ENCODE results near the gene FOXJ1. TPM values are rescaled to one million over a fixed set of nuclear protein-coding genes. Genes with fewer than 3 reads are reported as not detected.
A peak's percentile ranks its signal among the peaks of the same experiment; 100 is the strongest.

Gene FOXJ1
- total and polyA plus RNA-seq, 4 experiments from 2014 or later: 0.19 to 0.20 TPM; not detected in 2

DNA sequence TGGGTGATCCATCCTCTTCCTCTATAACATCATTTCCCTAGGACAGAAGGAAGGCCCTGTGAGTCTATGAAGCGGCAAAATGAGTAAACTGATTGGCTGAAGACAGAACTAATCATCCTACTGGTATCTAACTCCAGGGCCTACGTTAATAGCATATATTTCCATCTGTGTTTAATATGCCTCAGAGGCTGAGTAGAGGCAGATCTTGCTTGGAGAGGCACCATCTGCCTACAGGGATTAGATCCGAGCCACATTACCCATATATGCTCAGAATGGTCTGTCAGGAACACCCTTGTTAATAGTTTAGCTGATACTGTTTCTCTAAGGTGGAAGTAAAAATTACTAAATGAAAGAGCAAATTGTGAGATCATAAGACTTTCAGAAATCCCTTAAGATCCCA lies 13.2 kb upstream of the FOXJ1 start:
- Mint-ChIP-seq H3K4me3 (no peak overlapping the region), H3K27ac (peak overlapping the region; percentile 47 to 79 (median 75))

DNA sequence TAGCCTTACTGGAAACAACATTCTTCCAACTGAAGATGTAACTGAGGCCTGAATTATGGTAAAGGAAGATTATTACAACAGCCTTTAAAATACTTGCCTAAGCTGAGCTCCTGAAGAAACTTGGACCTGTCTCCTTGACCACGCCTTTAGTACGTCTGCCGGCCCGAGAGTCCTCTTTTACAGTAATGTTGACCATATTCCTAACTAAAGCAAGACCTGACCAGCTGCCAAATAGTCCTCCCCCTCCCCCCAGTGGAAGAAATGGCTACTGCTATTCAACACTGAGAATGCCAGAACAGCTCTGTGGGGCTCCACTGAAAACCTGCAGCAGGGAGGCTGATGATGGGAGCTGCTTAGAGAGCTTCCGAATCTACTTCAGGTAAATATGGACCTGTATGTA lies 12.6 kb upstream of the FOXJ1 start:
- Mint-ChIP-seq H3K27me3 (no peaks in the 10 kb centered on the region), H3K4me1 (peaks cover 29 to 49% (median 35%) of the 10 kb centered on the region in 4 donors), H3K4me3 (no peak overlapping the region), H3K27ac (peak overlapping the region in 6 of 7 donors; percentile 22 to 79 (median 65)), H3K36me3 (peaks cover 48 to 66% of the 10 kb centered on the region in 2 donors), H3K9me3 (peaks cover 0 to 2% (median 0%) of the 10 kb centered on the region in 8 donors)
- H3K4me1 ChIP-seq (ENCODE audit: insufficient read depth, low read length): peaks cover 24% of the 10 kb centered on the region
- POLR2A ChIA-PET (ENCODE audit: partially characterized antibody): interaction anchor here (1.1 to 8.1 kb wide), 7 partner anchors 11 to 116 kb away, joined by 3 to 91 read pairs (median 18); partner anchors contain the start of genes FOXJ1 and UBALD2
- H3K9me3 ChIP-seq (ENCODE audit: control insufficient read depth in 1 of 2, low read length in 2 of 2): no peaks in the 10 kb centered on the region
- CTCF ChIA-PET (ENCODE audit: partially characterized antibody): interaction anchor here (0.8 to 18.1 kb wide), 5 partner anchors 25 to 140 kb away, joined by 3 to 214 read pairs (median 9); no protein-coding TSS in a partner anchor
- no peak for DNase-seq
- H3K36me3 ChIP-seq (ENCODE audit: insufficient read depth, low read length): peaks cover 27% of the 10 kb centered on the region
- H3K27me3 ChIP-seq (ENCODE audit: insufficient read depth, low read length): no peaks in the 10 kb centered on the region
- H3K4me3 ChIP-seq (ENCODE audit: low read length in 2 of 2): no peak overlapping the region
- intact Hi-C loops (cut with micrococcal nuclease): no loop called here
- H3K27ac ChIP-seq (ENCODE audit: low read depth, low read length): no peak overlapping the region

More for the DNA sequence above, 13.2 kb upstream of the FOXJ1 start:
- CTCF ChIA-PET (ENCODE audit: partially characterized antibody): interaction anchor here (0.8 to 18.1 kb wide), 5 partner anchors 25 to 140 kb away, joined by 3 to 214 read pairs (median 9); no protein-coding TSS in a partner anchor
- H3K27me3 Mint-ChIP-seq: no peaks in the 10 kb centered on the region
- peaks cover 24% of the 10 kb centered on the region for H3K4me1 ChIP-seq (ENCODE audit: insufficient read depth, low read length)
- H3K27me3 ChIP-seq (ENCODE audit: insufficient read depth, low read length): no peaks in the 10 kb centered on the region
- H3K36me3 ChIP-seq (ENCODE audit: insufficient read depth, low read length): peaks cover 31% of the 10 kb centered on the region
- intact Hi-C loops (cut with micrococcal nuclease): no loop called here
- DNase-seq: no peak
- no peaks in the 10 kb centered on the region for H3K9me3 ChIP-seq (ENCODE audit: control insufficient read depth in 1 of 2, low read length in 2 of 2)
- H3K9me3 Mint-ChIP-seq: peaks cover 0 to 2% (median 0%) of the 10 kb centered on the region in 8 donors
- H3K4me1 Mint-ChIP-seq: peaks cover 26 to 44% (median 34%) of the 10 kb centered on the region in 4 donors
- POLR2A ChIA-PET (ENCODE audit: partially characterized antibody): interaction anchor here (1.1 to 8.1 kb wide), 4 partner anchors 11 to 111 kb away, joined by 4 to 91 read pairs (median 43); partner anchors contain the start of genes FOXJ1 and UBALD2
- no peak overlapping the region for H3K4me3 ChIP-seq (ENCODE audit: low read length in 2 of 2)
- no peak overlapping the region for H3K27ac ChIP-seq (ENCODE audit: low read depth, low read length)
- H3K36me3 Mint-ChIP-seq: peaks cover 51 to 69% of the 10 kb centered on the region in 2 donors

DNA sequence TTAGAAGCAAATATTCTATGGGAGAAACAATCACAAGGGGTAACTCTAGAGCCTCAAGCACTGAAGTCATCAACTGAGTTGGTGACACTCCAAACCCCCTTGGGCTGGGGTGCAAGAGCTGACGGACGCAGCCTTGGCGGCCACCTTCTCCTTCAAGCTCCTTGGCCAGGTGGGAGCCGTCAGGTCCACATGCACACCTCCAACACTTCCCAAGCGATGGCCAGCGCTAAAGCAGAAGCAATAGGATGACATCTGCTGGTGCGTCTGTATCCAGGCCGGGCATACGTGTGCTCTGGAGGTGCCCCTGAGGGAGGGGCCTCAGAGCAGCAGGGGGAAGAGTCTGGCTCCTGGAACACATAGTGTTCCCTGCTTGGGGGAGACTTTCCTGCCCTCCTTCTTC lies 12.2 kb upstream of the FOXJ1 start:
- Histone ChIP-seq H3K4me3 (ENCODE audit: low read length in 2 of 2) (no peak overlapping the region), H3K9me3 (ENCODE audit: control insufficient read depth in 1 of 2, low read length in 2 of 2) (no peaks in the 10 kb centered on the region), H3K27ac (ENCODE audit: low read depth, low read length) (no peak overlapping the region), H3K36me3 (ENCODE audit: insufficient read depth, low read length) (peaks cover 22% of the 10 kb centered on the region), H3K27me3 (ENCODE audit: insufficient read depth, low read length) (no peaks in the 10 kb centered on the region), H3K4me1 (ENCODE audit: insufficient read depth, low read length) (peaks cover 24% of the 10 kb centered on the region)
- POLR2A ChIA-PET (ENCODE audit: partially characterized antibody): interaction anchor here (1.1 to 8.1 kb wide), 10 partner anchors 10 to 117 kb away, joined by 3 to 91 read pairs (median 10); partner anchors contain the start of genes FOXJ1 and UBALD2
- intact Hi-C loops (cut with micrococcal nuclease): no loop called here
- Mint-ChIP-seq H3K36me3 (peaks cover 45 to 62% of the 10 kb centered on the region in 2 donors), H3K4me3 (no peak overlapping the region), H3K4me1 (peaks cover 29 to 51% (median 35%) of the 10 kb centered on the region in 4 donors), H3K9me3 (peaks cover 0 to 2% (median 0%) of the 10 kb centered on the region in 8 donors), H3K27ac (peak overlapping the region; percentile 39 to 91 (median 88)), H3K27me3 (no peaks in the 10 kb centered on the region)
- CTCF ChIA-PET (ENCODE audit: partially characterized antibody): interaction anchor here (1.1 to 18.1 kb wide), 5 partner anchors 26 to 127 kb away, joined by 3 to 214 read pairs (median 9); no protein-coding TSS in a partner anchor
- DNase-seq: no peak

DNA sequence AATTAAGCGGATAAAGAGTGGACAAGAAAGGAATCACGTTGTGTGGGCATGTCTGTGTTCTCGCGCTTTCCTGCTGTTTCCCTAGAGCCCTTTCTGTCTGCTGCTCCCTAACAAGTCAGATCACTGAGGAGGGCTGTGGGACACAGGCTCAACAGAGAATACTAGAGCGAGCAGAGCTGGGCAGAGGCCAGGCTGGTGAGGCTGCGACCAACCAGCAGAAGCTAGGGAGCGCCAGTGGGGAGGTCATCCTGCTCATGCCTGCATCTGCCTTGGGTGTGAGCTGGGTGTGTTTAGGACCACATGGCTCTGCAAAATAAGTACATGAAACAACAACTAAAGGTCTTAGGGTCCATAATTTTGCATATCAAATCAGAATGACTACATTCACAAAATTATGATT lies 11.5 kb upstream of the FOXJ1 start:
- Histone ChIP-seq H3K27me3 (ENCODE audit: insufficient read depth, low read length) (no peaks in the 10 kb centered on the region), H3K36me3 (ENCODE audit: insufficient read depth, low read length) (peaks cover 16% of the 10 kb centered on the region), H3K4me1 (ENCODE audit: insufficient read depth, low read length) (peaks cover 24% of the 10 kb centered on the region), H3K9me3 (ENCODE audit: control insufficient read depth in 1 of 2, low read length in 2 of 2) (no peaks in the 10 kb centered on the region), H3K27ac (ENCODE audit: low read depth, low read length) (no peak overlapping the region), H3K4me3 (ENCODE audit: low read length in 2 of 2) (no peak overlapping the region)
- Mint-ChIP-seq H3K4me3 (peak overlapping the region in 2 of 8 donors; percentile 54 to 62), H3K4me1 (peaks cover 30 to 51% (median 36%) of the 10 kb centered on the region in 4 donors), H3K27me3 (no peaks in the 10 kb centered on the region), H3K36me3 (peaks cover 39 to 56% of the 10 kb centered on the region in 2 donors), H3K9me3 (peaks cover 0 to 2% (median 0%) of the 10 kb centered on the region in 8 donors), H3K27ac (peak overlapping the region; percentile 85 to 93 (median 91))
- POLR2A ChIA-PET (ENCODE audit: partially characterized antibody): interaction anchor here (0.8 to 8.1 kb wide), 17 partner anchors 8 to 248 kb away, joined by 3 to 91 read pairs (median 5); partner anchors contain the start of genes FOXJ1, MRPL38 and UBALD2
- no peak for DNase-seq
- CTCF ChIA-PET (ENCODE audit: partially characterized antibody): interaction anchor here (1.3 to 18.1 kb wide), 6 partner anchors 26 to 139 kb away, joined by 3 to 214 read pairs (median 7); no protein-coding TSS in a partner anchor
- intact Hi-C loops (cut with micrococcal nuclease): loop anchor here (1.0 kb wide), 1 partner anchor 30 kb away; no protein-coding TSS in a partner anchor

DNA sequence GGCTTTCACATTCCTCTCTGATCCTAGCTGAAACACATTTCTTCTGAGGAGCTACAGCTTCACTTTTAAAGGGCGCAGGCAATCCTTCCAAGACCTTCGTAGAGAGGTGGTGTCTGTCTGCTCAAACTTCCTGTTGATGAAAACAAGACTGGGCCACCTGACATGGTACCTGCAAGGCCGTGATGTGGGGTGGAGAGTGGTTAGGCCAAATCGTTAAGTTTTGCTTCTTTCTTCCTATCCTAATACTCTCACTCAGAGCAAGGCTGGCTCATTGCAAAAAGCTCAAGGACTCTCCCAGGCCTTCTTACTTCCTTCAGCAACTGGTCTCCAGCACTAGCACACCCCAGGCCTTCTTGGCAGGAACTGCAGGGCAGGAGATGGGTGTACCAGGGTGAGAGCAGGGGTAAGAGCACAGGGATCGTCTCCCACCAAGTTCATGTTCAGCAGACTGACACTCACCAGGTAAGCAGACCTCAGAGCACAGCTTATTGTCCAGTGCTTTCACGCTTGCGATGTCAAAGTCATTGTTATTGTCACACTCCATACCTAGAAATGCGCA lies 10.9 kb upstream of the FOXJ1 start:
- no peak overlapping the region for H3K27ac ChIP-seq (ENCODE audit: low read depth, low read length)
- H3K27ac Mint-ChIP-seq: peak overlapping the region; percentile 85 to 93 (median 91)
- ChIA-PET POLR2A (ENCODE audit: partially characterized antibody) (interaction anchor here (0.8 to 8.1 kb wide), 19 partner anchors 9 to 247 kb away, joined by 3 to 91 read pairs (median 6); partner anchors contain the start of genes FOXJ1, MRPL38 and UBALD2), CTCF (ENCODE audit: partially characterized antibody) (interaction anchor here (1.0 to 18.1 kb wide), 10 partner anchors 9 to 138 kb away, joined by 3 to 214 read pairs (median 5); no protein-coding TSS in a partner anchor)
- intact Hi-C loops (cut with micrococcal nuclease): loop anchor here (1.0 kb wide), 1 partner anchor 30 kb away; no protein-coding TSS in a partner anchor
- peaks cover 27 to 54% (median 39%) of the 10 kb centered on the region in 4 donors for H3K4me1 Mint-ChIP-seq
- peaks cover 35 to 51% of the 10 kb centered on the region in 2 donors for H3K36me3 Mint-ChIP-seq
- H3K9me3 Mint-ChIP-seq: peaks cover 0 to 2% (median 0%) of the 10 kb centered on the region in 8 donors
- H3K4me1 ChIP-seq (ENCODE audit: insufficient read depth, low read length): peaks cover 25% of the 10 kb centered on the region
- DNase-seq: peak in 4 of 5 donors; percentile 47 to 65 (median 54)
- peak overlapping the region in 7 of 8 donors; percentile 6 to 74 (median 62) for H3K4me3 Mint-ChIP-seq
- H3K27me3 ChIP-seq (ENCODE audit: insufficient read depth, low read length): no peaks in the 10 kb centered on the region
- peaks cover 12% of the 10 kb centered on the region for H3K36me3 ChIP-seq (ENCODE audit: insufficient read depth, low read length)
- H3K4me3 ChIP-seq (ENCODE audit: low read length in 2 of 2): no peak overlapping the region
- H3K27me3 Mint-ChIP-seq: no peaks in the 10 kb centered on the region
- no peaks in the 10 kb centered on the region for H3K9me3 ChIP-seq (ENCODE audit: control insufficient read depth in 1 of 2, low read length in 2 of 2)

DNA sequence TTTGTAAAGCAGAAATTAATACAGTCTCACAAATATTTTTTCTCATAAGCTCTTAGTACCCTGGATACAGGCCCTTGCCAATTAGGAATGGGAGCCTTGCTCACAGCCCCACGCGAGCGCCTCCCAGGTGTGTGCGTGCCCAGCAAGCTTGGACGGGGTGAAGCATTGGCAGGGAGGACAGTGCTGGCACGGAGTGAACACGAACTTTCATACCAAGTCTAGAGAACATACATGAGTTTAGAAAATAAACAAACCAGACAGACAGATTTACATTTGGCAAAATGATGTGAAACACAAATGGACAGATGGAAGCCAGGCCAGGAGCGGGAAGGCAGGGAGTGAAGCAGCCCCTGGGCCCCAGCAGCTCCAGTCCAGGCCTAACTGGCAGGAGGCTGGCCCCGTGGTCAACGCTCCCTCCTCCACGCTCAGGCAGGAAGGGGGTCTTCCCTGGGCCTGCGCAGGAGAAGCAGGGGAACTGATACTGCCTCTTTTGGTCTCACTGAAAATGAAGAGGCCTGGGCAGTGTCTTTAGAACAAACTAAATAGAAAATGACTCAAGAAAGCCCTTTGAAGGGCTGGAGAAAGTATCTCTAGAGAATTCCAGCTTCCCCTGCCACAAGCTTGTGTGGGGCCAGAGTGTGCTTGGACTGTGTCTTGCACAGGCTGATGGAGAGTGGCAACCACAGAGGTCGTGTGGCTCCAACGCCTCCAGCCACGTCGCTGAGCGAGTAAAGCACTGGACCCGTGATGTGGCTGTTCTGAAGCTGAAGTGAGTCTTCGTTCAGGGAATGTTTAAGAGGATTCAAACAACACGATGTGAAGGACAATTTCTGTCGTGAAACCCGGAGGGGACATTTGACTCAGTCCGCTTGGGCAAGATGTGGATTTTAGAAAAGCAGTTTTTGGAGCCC lies 9.9 kb upstream of the FOXJ1 start:
- no peaks in the 10 kb centered on the region for H3K27me3 ChIP-seq (ENCODE audit: insufficient read depth, low read length)
- ChIA-PET POLR2A (ENCODE audit: partially characterized antibody) (interaction anchor here (0.8 to 8.1 kb wide), 17 partner anchors 8 to 246 kb away, joined by 3 to 91 read pairs (median 6); partner anchors contain the start of genes FOXJ1, MRPL38 and UBALD2), CTCF (ENCODE audit: partially characterized antibody) (interaction anchor here (0.7 to 18.1 kb wide), 13 partner anchors 8 to 137 kb away, joined by 3 to 214 read pairs (median 4); no protein-coding TSS in a partner anchor)
- H3K4me3 ChIP-seq (ENCODE audit: low read length in 2 of 2): no peak overlapping the region
- Mint-ChIP-seq H3K9me3 (peaks cover 0 to 2% (median 0%) of the 10 kb centered on the region in 8 donors), H3K27ac (peak overlapping the region; percentile 84 to 92 (median 91)), H3K4me1 (peaks cover 29 to 64% (median 45%) of the 10 kb centered on the region in 4 donors), H3K4me3 (peak overlapping the region in 4 of 8 donors; percentile 6 to 74 (median 62)), H3K27me3 (no peaks in the 10 kb centered on the region), H3K36me3 (peaks cover 28 to 43% of the 10 kb centered on the region in 2 donors)
- no peaks in the 10 kb centered on the region for H3K9me3 ChIP-seq (ENCODE audit: control insufficient read depth in 1 of 2, low read length in 2 of 2)
- peaks cover 12% of the 10 kb centered on the region for H3K36me3 ChIP-seq (ENCODE audit: insufficient read depth, low read length)
- DNase-seq: no peak
- H3K4me1 ChIP-seq (ENCODE audit: insufficient read depth, low read length): peaks cover 35% of the 10 kb centered on the region
- H3K27ac ChIP-seq (ENCODE audit: low read depth, low read length): no peak overlapping the region
- intact Hi-C loops (cut with micrococcal nuclease): no loop called here
